Measurements from ENCODE around the gene ZNF26. TPM values are rescaled to one million over a fixed set of nuclear protein-coding genes. Genes with fewer than 3 reads are reported as not detected.

The ZNF26 gene
- total and polyA plus RNA-seq, 2 of the 8 experiments (the other 6 are each of a cell fraction or from before 2014, with no cell fraction given), result 5.8 to 8.4 TPM

GRCh38 chr12:132953771-132954170 lies 32.4 kb upstream of the ZNF26 start:
- Histone ChIP-seq H3K4ac (replicated peaks; ENCODE audit: insufficient read length, low read depth, low read length) (no peak overlapping the region), H2BK15ac (ENCODE audit: low read length) (no peak overlapping the region), H3K9me3 (ENCODE audit: insufficient read depth in 2 of 2, low read depth in 1 of 2, low read length in 1 of 2) (peaks cover 50 to 68% of the 10 kb centered on the region in 2 experiments), H3K79me1 (ENCODE audit: low read depth, low read length) (peaks cover 14% of the 10 kb centered on the region), H3K23me2 (ENCODE audit: low read depth, low read length) (peaks cover 14% of the 10 kb centered on the region), H3K27me3 (replicated peaks in 1 of 4; ENCODE audit: control insufficient read depth in 3 of 4, extremely low read depth in 1 of 4, insufficient read depth in 3 of 4, low read length in 3 of 4) (no peaks in the 10 kb centered on the region), H4K91ac (replicated peaks; ENCODE audit: insufficient read length, low read length) (no peak overlapping the region), H4K20me1 (replicated peaks in 1 of 2; ENCODE audit: control insufficient read depth in 1 of 2, insufficient read depth in 2 of 2, low read length in 2 of 2) (peaks cover 0 to 10% of the 10 kb centered on the region in 2 experiments), H3K18ac (ENCODE audit: extremely low read depth, low read length) (no peak overlapping the region), H4K5ac (ENCODE audit: insufficient read length, low read depth, low read length) (no peak overlapping the region), H2BK5ac (ENCODE audit: low read depth, low read length) (no peak overlapping the region), H2BK20ac (ENCODE audit: low read length) (no peak overlapping the region), H4K8ac (ENCODE audit: extremely low read depth, insufficient read depth, low read length) (no peak overlapping the region), H3K9ac (replicated peaks in 1 of 4; ENCODE audit: extremely low read depth in 1 of 4, low read depth in 3 of 4, low read length in 3 of 4) (no peak overlapping the region), H3K4me3 (ENCODE audit: extremely low read depth in 1 of 4, insufficient read depth in 2 of 4, low read depth in 3 of 4, low read length in 4 of 4) (no peak overlapping the region), H3K4me2 (ENCODE audit: insufficient read depth in 1 of 2, low read depth in 2 of 2, low read length in 2 of 2) (no peak overlapping the region), H2AK5ac (ENCODE audit: low read depth, low read length) (no peak overlapping the region), H2BK120ac (replicated peaks; ENCODE audit: low read depth, low read length) (no peak overlapping the region), H3K27ac (ENCODE audit: low read depth, low read length) (no peak overlapping the region), H3K56ac (replicated peaks; ENCODE audit: insufficient read length, low read depth, low read length) (no peak overlapping the region), H3K14ac (ENCODE audit: insufficient read length) (no peak overlapping the region), H3K36me3 (ENCODE audit: control insufficient read depth in 2 of 4, insufficient read depth in 4 of 4, low read length in 3 of 4) (peaks cover 0 to 15% (median 5%) of the 10 kb centered on the region in 4 experiments; a peak in 2 of 8 replicates), H3K23ac (ENCODE audit: insufficient read length) (no peak overlapping the region), H3K4me1 (replicated peaks in 1 of 4; ENCODE audit: control insufficient read depth in 3 of 4, insufficient read depth in 4 of 4, low read length in 3 of 4) (peaks cover 0 to 5% (median 2%) of the 10 kb centered on the region in 4 experiments; a peak in 3 of 7 replicates), H2AFZ (ENCODE audit: low read length) (no peak overlapping the region), H3K79me2 (ENCODE audit: control insufficient read depth in 1 of 2, insufficient read depth in 2 of 2, low read length in 2 of 2) (peaks cover 14 to 25% of the 10 kb centered on the region in 2 experiments), H2BK12ac (ENCODE audit: low read depth, low read length) (no peak overlapping the region)
- CTCF ChIA-PET (ENCODE audit: partially characterized antibody), result no interaction called here
- no peak for DNase-seq (ENCODE audit: low read depth in 1 of 2, low spot score in 2 of 2)
- TF ChIP-seq RNF2 (IDR thresholded peaks at IDR 0.05; ENCODE audit: borderline replicate concordance, low read depth, low read length, missing control alignments, poor library complexity, severe bottlenecking) (no peak), FOSL1 (IDR thresholded peaks at IDR 0.05; ENCODE audit: insufficient read depth, low read depth, low read length) (no peak), GTF2F1 (IDR thresholded peaks at IDR 0.05; ENCODE audit: borderline replicate concordance, low read depth, low read length) (no peak), CTBP2 (IDR thresholded peaks at IDR 0.05; ENCODE audit: borderline replicate concordance, insufficient read depth, insufficient read length, low read length) (no peak), ASH2L (IDR thresholded peaks at IDR 0.05; ENCODE audit: low read length) (no peak), EP300 (IDR thresholded peaks at IDR 0.05; ENCODE audit: borderline replicate concordance in 1 of 2, low read depth in 2 of 2, low read length in 2 of 2) (no peak)
- POLR2A ChIA-PET (ENCODE audit: partially characterized antibody), result no interaction called here
- WGBS, 2 experiments (ENCODE audit: extremely low coverage in 1 of 2, insufficient coverage in 1 of 2, insufficient read length in 1 of 2, insufficient replicate concordance in 2 of 2, low coverage in 1 of 2, low lambda C conversion rate in 2 of 2, missing lambda C conversion rate in 1 of 2), result 93% methylated on average over 7 of the region's 7 CpGs; no CpG with 5 or more reads in 1 of the 2 experiments
- FAIRE-seq, result no peak

Data from H1 (cell line).